GM19099 (cell line): ENCODE results near the gene DR1.

Experiments used
- POLR2A ChIP-seq: IDR thresholded peaks from 3 replicates; pipeline ENCODE4 v1.6.1; 2011; ENCODE audit warnings: low read depth; ENCODE audit not compliant: insufficient read length; ENCODE audit errors: extremely low read depth

The DR1 gene

GRCh38 chr1:93345633-93346420 is at the start of gene DR1:
DR1 (plus strand) TSS chr1:93345907; CDS start chr1:93346646, 739 bp downstream.
- peak; percentile 95 for TF ChIP-seq POLR2A

- no peak for TF ChIP-seq POLR2A
These were observed 49.1 kb upstream of the DR1 start for GRCh38 chr1:93296555-93297154.

- TF ChIP-seq POLR2A = no peak
These were observed 44.6 kb upstream of the DR1 start for GRCh38 chr1:93301131-93301530.

- TF ChIP-seq POLR2A = no peak
These were observed 43.6 kb upstream of the DR1 start for GRCh38 chr1:93302078-93302477.

GRCh38 chr1:93304716-93305138 is 41.0 kb upstream of the DR1 start:
- TF ChIP-seq POLR2A = no peak

GRCh38 chr1:93306920-93307319 is 38.8 kb upstream of the DR1 start:
- TF ChIP-seq POLR2A = no peak

- no peak for TF ChIP-seq POLR2A
These were observed 32.7 kb upstream of the DR1 start for GRCh38 chr1:93313026-93313425.

- TF ChIP-seq POLR2A = no peak
These were observed 28.5 kb upstream of the DR1 start for GRCh38 chr1:93317207-93317606.

- TF ChIP-seq POLR2A = no peak
These were observed 27.8 kb upstream of the DR1 start for GRCh38 chr1:93317943-93318342.

GRCh38 chr1:93321720-93322119 is 24.0 kb upstream of the DR1 start:
- TF ChIP-seq POLR2A = no peak

GRCh38 chr1:93322349-93322748 is 23.4 kb upstream of the DR1 start:
- TF ChIP-seq POLR2A = no peak

- no peak for TF ChIP-seq POLR2A
These were observed 22.4 kb upstream of the DR1 start for GRCh38 chr1:93323185-93323820.

GRCh38 chr1:93324486-93325464 is 20.9 kb upstream of the DR1 start:
- TF ChIP-seq POLR2A = no peak

- no peak for TF ChIP-seq POLR2A
These were observed 16.6 kb upstream of the DR1 start for GRCh38 chr1:93328809-93329760.
